A673 (cell line): ENCODE measurements around the gene UGT1A4.

Experiments
- CTCF ChIP-seq: fragments of 300-800, 200-600 bp; sonication (generic); conservative IDR thresholded peaks from 2 replicates; pipeline ENCODE4 v1.5.1; 2017; ENCODE audit warnings: low read depth, mild to moderate bottlenecking, antibody characterized with exemption, low read length, moderate library complexity, mixed read lengths
- EZH2 ChIP-seq: fragments of 200-600 bp; sonication (generic); IDR thresholded peaks from 2 replicates; pipeline ENCODE4 v1.6.1; 2017; ENCODE audit warnings: borderline replicate concordance, low read depth, mild to moderate bottlenecking, mixed read lengths, antibody characterized with exemption, low read length; ENCODE audit not compliant: poor library complexity, severe bottlenecking

DNA sequence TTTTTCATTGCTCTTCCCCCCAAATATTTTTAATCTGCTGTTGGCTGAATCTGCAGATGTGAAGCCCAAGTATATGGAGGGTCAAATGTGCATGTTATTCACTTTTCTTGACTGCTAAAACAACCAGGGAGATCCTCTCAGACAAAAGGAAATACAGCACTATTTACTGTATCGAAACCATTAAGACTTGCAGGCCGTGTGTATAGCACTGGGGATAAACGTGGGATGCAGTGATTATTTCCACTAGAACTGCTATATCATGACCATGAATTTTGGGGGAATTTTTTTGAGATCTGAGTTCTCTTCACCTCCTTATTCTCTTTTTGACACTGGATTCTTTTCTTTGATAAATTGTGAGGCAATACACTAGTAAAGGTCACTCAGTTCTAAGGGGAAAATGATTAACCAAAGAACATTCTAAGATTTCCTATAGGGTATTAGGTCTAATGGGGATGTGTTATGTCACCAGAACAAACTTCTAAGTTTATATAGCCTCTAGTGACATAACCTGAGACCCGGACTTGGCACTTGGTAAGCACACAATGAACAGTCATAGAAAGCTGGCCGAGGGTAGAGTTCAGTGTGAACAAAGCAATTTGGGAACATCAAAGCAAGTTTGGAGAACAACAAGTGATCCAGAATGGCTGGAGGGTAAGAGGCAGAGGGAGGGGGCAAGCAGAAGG, 26.7 kb downstream of the UGT1A4 start:
- TF ChIP-seq CTCF (no peak), EZH2 (no peak)
